ENCODE results near the gene PCDHGA11.
"Not testable (repeated sequence)": the region's sequence is repeated elsewhere in the genome, so short reads cannot be mapped to it uniquely, and the experiment has no call there.

The PCDHGA11 gene

GRCh38 chr5:141398608-141399007 lies 22.2 kb upstream of the PCDHGA11 start:
- no peak for DNase-seq (ENCODE audit: low read depth)

- no peak for DNase-seq (ENCODE audit: low read depth)
These were observed 21.1 kb upstream of the PCDHGA11 start for GRCh38 chr5:141399555-141400258.

GRCh38 chr5:141402553-141403243 lies 18.2 kb upstream of the PCDHGA11 start, which contains the start of gene PCDHGA9:
TSS of gene PCDHGA9 (plus strand) at chr5:141402778. CDS start at chr5:141402953, 175 bp downstream.
- DNase-seq (ENCODE audit: low read depth): no peak

GRCh38 chr5:141403387-141403786 lies 17.5 kb upstream of the PCDHGA11 start:
- no peak for DNase-seq (ENCODE audit: low read depth)

GRCh38 chr5:141407790-141408505 lies 12.9 kb upstream of the PCDHGA11 start, which contains the start of gene PCDHGB6:
TSS of gene PCDHGB6 (plus strand) at chr5:141408021. CDS start at chr5:141408203, 182 bp downstream.
- not testable (repeated sequence) for DNase-seq (ENCODE audit: low read depth)

- DNase-seq (ENCODE audit: low read depth): no peak
These were observed 11.1 kb upstream of the PCDHGA11 start for GRCh38 chr5:141409598-141410306.

GRCh38 chr5:141411575-141411974 lies 9.3 kb upstream of the PCDHGA11 start:
- no peak for DNase-seq (ENCODE audit: low read depth)

- no peak for DNase-seq (ENCODE audit: low read depth)
These were observed 7.9 kb upstream of the PCDHGA11 start, which contains the start of gene PCDHGA10 for GRCh38 chr5:141412854-141413539. TSS of gene PCDHGA10 (plus strand) at chr5:141412987. CDS start at chr5:141413176, 189 bp downstream.

GRCh38 chr5:141413540-141414069 lies 7.2 kb upstream of the PCDHGA11 start:
- DNase-seq (ENCODE audit: low read depth): no peak

- DNase-seq (ENCODE audit: low read depth): not testable (repeated sequence)
These were observed 6.1 kb upstream of the PCDHGA11 start for GRCh38 chr5:141414548-141415274.

- DNase-seq (ENCODE audit: low read depth): not testable (repeated sequence)
These were observed 5.6 kb upstream of the PCDHGA11 start for GRCh38 chr5:141415275-141415618.

- not testable (repeated sequence) for DNase-seq (ENCODE audit: low read depth)
These were observed 3.2 kb upstream of the PCDHGA11 start, which contains the start of gene PCDHGB7 for GRCh38 chr5:141417494-141418172. TSS of gene PCDHGB7 (plus strand) at chr5:141417677. CDS start at chr5:141417860, 183 bp downstream.

GRCh38 chr5:141419074-141419880 lies 1.6 kb upstream of the PCDHGA11 start:
- DNase-seq (ENCODE audit: low read depth): no peak

GRCh38 chr5:141421489-141421855 lies 621 bp downstream of the PCDHGA11 start:
- no peak for DNase-seq (ENCODE audit: low read depth)

GRCh38 chr5:141422742-141423291 lies 2.0 kb downstream of the PCDHGA11 start:
- no peak for DNase-seq (ENCODE audit: low read depth)

- no peak for DNase-seq (ENCODE audit: low read depth)
These were observed 7.1 kb downstream of the PCDHGA11 start for GRCh38 chr5:141427783-141428426.

GRCh38 chr5:141430332-141431113 lies 9.7 kb downstream of the PCDHGA11 start, which contains the start of gene PCDHGA12:
TSS of gene PCDHGA12 (plus strand) at chr5:141430507. CDS start at chr5:141430760, 253 bp downstream.
- no peak for DNase-seq (ENCODE audit: low read depth)
